Esophagus squamous epithelium (tissue), 5 donors: ENCODE data around the gene CD44. TPM values are rescaled to one million over a fixed set of nuclear protein-coding genes. Genes with fewer than 3 reads are reported as not detected.

Source experiments
- DNase-seq: peaks from one replicate; lab custom pipeline; 2025; lab: John Stamatoyannopoulos, UW
- H3K27ac ChIP-seq, 4 donors: fragments of 200-600 bp; sonication (generic); one replicate each; pipeline ENCODE4 v1.5.1; 2016 to 2019; ENCODE audit warnings: mild to moderate bottlenecking in 1 of 4
- H3K27me3 ChIP-seq, 4 donors: fragments of 200-600 bp; sonication (generic); 1 replicate in 3 of 4; 2 replicates in 1 of 4; pipeline versions ENCODE4 v1.5.1 to v1.6.0; 2017 to 2021; ENCODE audit warnings: antibody characterized with exemption in 1 of 4
- H3K36me3 ChIP-seq, 3 donors: fragments of 200-600 bp; sonication (generic); one replicate each; pipeline ENCODE4 v1.5.1; 2016 to 2019
- H3K4me1 ChIP-seq, 3 donors: fragments of 200-600 bp; sonication (generic); one replicate each; pipeline ENCODE4 v1.5.1; 2017 to 2019
- H3K4me3 ChIP-seq, 4 donors: fragments of 200-600 bp; sonication (generic); 1 replicate in 3 of 4; 2 replicates in 1 of 4; pipeline ENCODE4 v1.5.1; 2016 to 2019; ENCODE audit warnings: mild to moderate bottlenecking in 2 of 4, moderate library complexity in 1 of 4
- H3K9me3 ChIP-seq, 3 donors: fragments of 200-600 bp; sonication (generic); one replicate each; pipeline ENCODE4 v1.5.1; 2016 to 2019
- CTCF ChIP-seq, 6 experiments: fragments of 450-650 bp in 4 of 6; fragments of 200-600 bp in 2 of 6; sonication (generic) in 2 of 6; IDR thresholded peaks; one replicate each; pipeline ENCODE4 v1.5.1; 2016 to 2019; ENCODE audit warnings: antibody characterized with exemption in 6 of 6, mild to moderate bottlenecking in 4 of 6, moderate library complexity in 4 of 6
- POLR2A ChIP-seq, 4 donors: fragments of 450-650 bp; IDR thresholded peaks; one replicate each; pipeline ENCODE4 v1.6.1; 2017; ENCODE audit warnings: antibody characterized with exemption in 4 of 4, mild to moderate bottlenecking in 4 of 4, moderate library complexity in 3 of 4
- WGBS, 2 donors: methylation state at CpG; one replicate each; pipeline ENCODE4 v1.1.5; 2018; 5-methylcytosine and 5-hydroxymethylcytosine counted together
- intact Hi-C: fragments of 100-400 bp; cut with DNase I; formaldehyde crosslinking; loops from one replicate; pipeline ENCODE4 v1.15.0; 2022
- total RNA-seq, 4 donors: library from RNA; depleted of rRNA; stranded (reverse); fragments of >200 nt; gene quantifications; one replicate each; pipeline ENCODE4 v1.1.0, GENCODE V29; 2016
- donor health status: DM: yes; HTN: yes; CAD: no.

Gene CD44
- total RNA-seq, 4 donors from 2014 or later, result 418 to 565 (median 463) TPM

- H3K4me1 ChIP-seq, result peaks cover 9 to 43% (median 12%) of the 10 kb centered on the region in 3 donors
- no peaks in the 10 kb centered on the region for H3K9me3 ChIP-seq
- intact Hi-C loops, result no loop called here
- TF ChIP-seq CTCF (IDR thresholded peaks at IDR 0.05), result no peak
- TF ChIP-seq POLR2A (IDR thresholded peaks at IDR 0.05), result no peak
- H3K27me3 ChIP-seq, result no peaks in the 10 kb centered on the region
- H3K4me3 ChIP-seq, result no peak overlapping the region
- no peaks in the 10 kb centered on the region for H3K36me3 ChIP-seq
- 92 to 93% methylated on average over 1 of the region's 1 CpG for WGBS, 2 donors
- DNase-seq, result no peak
- no peak overlapping the region for H3K27ac ChIP-seq
These were observed 5.3 kb upstream of the CD44 start for GRCh38 chr11:35133656-35134055.

GRCh38 chr11:35134403-35135148, 4.4 kb upstream of the CD44 start:
- 54 to 59% methylated on average over 4 of the region's 4 CpGs for WGBS, 2 donors
- no peak for DNase-seq
- Histone ChIP-seq H3K4me3 (no peak overlapping the region), H3K9me3 (no peaks in the 10 kb centered on the region), H3K27ac (no peak overlapping the region), H3K4me1 (peaks cover 10 to 48% (median 12%) of the 10 kb centered on the region in 3 donors), H3K36me3 (no peaks in the 10 kb centered on the region), H3K27me3 (no peaks in the 10 kb centered on the region)
- intact Hi-C loops, result no loop called here
- TF ChIP-seq CTCF (IDR thresholded peaks at IDR 0.05), result no peak
- no peak for TF ChIP-seq POLR2A (IDR thresholded peaks at IDR 0.05)

- no peak for DNase-seq
- WGBS, 2 donors, result 71 to 100% methylated on average over 1 to 3 of the region's 3 CpGs
- Histone ChIP-seq H3K9me3 (no peaks in the 10 kb centered on the region), H3K4me1 (peaks cover 10 to 54% (median 12%) of the 10 kb centered on the region in 3 donors), H3K36me3 (no peaks in the 10 kb centered on the region), H3K27ac (no peak overlapping the region), H3K4me3 (no peak overlapping the region), H3K27me3 (no peaks in the 10 kb centered on the region)
- intact Hi-C loops, result no loop called here
- TF ChIP-seq CTCF (IDR thresholded peaks at IDR 0.05), result no peak
These were observed 3.7 kb upstream of the CD44 start for GRCh38 chr11:35135222-35135621.

- H3K27ac ChIP-seq, result no peak overlapping the region
- DNase-seq, result no peak
- H3K4me3 ChIP-seq, result no peak overlapping the region
- intact Hi-C loops, result no loop called here
- TF ChIP-seq POLR2A (IDR thresholded peaks at IDR 0.05) (no peak), CTCF (IDR thresholded peaks at IDR 0.05) (no peak)
- peaks cover 12 to 59% (median 15%) of the 10 kb centered on the region in 3 donors for H3K4me1 ChIP-seq
- no peaks in the 10 kb centered on the region for H3K27me3 ChIP-seq
- no peaks in the 10 kb centered on the region for H3K9me3 ChIP-seq
- no peaks in the 10 kb centered on the region for H3K36me3 ChIP-seq
- 88 to 91% methylated on average over 5 of the region's 5 CpGs for WGBS, 2 donors
These were observed 2.7 kb upstream of the CD44 start for GRCh38 chr11:35136311-35136710.

- DNase-seq, result no peak
- Histone ChIP-seq H3K27me3 (no peaks in the 10 kb centered on the region), H3K36me3 (no peaks in the 10 kb centered on the region), H3K4me1 (peaks cover 20 to 69% (median 27%) of the 10 kb centered on the region in 3 donors), H3K9me3 (no peaks in the 10 kb centered on the region), H3K27ac (peak overlapping the region in 3 of 4 donors; percentile 92 to 99 (median 97)), H3K4me3 (peak overlapping the region in 1 of 4 donors; percentile 81)
- intact Hi-C loops, result no loop called here
- 56 to 67% methylated on average over 1 of the region's 1 CpG for WGBS, 2 donors
- TF ChIP-seq POLR2A (IDR thresholded peaks at IDR 0.05) (no peak), CTCF (IDR thresholded peaks at IDR 0.05) (no peak)
These were observed 913 bp upstream of the CD44 start for GRCh38 chr11:35138058-35138457.
